HG03571 (cell line): Measurements from ENCODE around the gene SLC4A2.
A peak's percentile ranks its signal among the peaks of the same experiment; 100 is the strongest.

ENCODE experiments used
- ATAC-seq: cut with Tn5 transposase; IDR thresholded peaks from one replicate; pipeline ENCODE4 v1.9.1; 2021; ENCODE audit not compliant: unreplicated experiment

Gene SLC4A2

DNA sequence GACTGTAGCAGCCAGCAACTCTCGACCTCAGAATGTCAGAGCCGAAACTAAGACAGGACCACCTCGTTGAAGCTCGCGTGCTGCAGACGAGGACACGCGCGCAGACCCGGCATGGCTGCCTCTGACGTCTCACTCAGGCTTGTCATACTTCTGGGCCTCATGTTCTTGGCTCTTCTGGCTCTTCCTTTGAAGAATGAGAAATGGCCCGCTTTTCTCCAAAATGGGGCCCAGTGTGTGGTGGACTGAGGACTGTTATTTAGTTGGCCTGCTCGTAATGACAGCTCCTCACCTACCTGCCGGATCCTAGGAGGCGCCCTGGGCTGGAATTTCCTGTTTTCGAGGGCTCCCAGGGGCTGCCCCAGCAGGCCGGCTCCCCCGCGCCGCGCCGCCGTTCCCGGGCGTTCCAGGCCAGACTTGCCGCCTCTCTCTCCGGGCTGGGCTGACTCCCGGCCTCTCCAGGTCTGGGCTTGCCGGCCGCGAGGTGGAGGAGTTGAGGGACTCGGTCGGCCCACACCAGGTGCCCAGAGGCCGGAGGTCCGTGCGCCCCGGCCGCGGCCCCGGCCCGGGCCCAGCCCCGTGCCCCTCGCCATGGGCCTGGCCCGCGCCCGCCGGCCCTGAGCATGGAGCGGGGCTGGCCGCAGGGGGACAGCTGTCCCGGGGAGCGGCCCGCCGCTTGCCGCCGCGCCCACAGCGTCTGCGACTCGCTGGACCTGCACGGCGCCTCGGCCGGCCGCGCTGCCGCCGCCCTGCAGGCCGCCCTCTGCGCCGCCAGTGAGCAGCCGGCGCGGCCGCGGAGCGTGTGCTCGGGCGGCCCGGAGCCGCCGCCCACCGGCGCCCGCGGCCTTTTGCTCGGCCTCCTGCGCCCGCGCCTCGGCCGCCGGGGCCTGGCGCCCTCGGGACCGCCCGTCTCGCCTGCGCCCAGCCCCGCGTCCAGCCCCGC is 55.0 kb downstream of the SLC4A2 start:
- no peak for ATAC-seq

DNA sequence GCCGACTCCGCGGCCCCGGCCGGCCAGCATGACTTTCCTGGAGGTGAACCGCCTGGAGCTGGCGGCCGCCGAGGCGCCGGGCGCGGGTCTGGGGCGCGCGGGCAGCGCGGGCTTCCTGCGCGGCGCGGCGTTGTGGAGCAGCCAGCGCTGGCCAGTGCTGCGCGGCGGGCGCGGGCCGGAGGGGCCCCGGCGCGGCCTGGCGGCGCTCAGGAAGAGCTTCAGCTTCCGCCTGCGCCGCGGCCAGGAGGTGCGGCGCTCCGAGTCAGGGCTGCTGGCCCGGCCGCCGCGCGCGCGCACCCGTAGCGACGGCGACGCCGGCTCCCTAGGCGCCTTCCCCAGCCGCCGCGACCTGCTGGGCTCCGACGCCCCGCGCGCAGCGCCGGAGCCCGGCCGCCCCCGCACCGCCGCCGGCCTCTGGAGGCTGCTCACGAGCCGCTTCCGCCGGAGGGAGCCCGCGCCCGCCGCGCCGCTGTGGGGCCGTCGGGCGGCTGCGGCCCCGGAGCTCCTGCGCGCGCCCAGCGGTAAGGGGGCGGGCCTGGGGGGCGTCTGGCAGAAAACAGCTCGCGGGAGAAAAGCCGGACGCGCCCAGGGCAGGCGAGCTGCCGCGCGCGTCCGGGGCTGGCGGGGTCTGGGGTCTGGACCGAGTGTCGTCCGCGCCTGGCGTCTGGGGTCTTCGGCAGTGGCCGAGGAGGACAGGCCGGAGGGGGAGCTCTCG is 55.9 kb downstream of the SLC4A2 start:
- no peak for ATAC-seq

DNA sequence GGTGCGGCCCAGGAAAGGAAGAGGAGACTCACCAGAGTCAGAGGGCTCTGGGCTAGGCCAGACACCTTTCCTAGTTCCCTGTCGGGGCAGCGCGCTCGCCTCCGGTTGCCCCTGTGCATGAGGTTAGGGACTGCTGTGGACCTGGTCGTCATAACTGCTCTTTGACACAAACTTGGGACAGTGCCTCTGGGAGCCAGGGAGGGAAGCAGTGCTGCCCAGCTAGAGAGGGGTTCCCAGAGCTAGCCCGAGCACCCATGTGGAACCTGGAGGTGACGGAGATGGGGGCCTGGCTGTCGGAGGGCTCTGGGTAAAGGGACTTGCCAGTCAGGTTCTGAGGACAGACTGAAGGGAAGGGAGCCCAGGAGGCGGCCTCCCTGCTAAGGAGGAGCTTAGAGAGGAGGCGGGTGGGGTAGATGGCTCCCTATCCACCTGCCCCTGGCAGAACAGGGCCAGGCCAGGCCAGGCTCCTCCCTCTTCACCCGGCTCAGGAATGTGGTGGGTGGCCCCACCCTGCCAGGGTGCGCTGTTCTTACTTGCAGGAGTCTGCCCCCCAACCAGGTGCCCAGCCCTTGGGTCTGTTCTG is 56.5 kb downstream of the SLC4A2 start:
- ATAC-seq = no peak

DNA sequence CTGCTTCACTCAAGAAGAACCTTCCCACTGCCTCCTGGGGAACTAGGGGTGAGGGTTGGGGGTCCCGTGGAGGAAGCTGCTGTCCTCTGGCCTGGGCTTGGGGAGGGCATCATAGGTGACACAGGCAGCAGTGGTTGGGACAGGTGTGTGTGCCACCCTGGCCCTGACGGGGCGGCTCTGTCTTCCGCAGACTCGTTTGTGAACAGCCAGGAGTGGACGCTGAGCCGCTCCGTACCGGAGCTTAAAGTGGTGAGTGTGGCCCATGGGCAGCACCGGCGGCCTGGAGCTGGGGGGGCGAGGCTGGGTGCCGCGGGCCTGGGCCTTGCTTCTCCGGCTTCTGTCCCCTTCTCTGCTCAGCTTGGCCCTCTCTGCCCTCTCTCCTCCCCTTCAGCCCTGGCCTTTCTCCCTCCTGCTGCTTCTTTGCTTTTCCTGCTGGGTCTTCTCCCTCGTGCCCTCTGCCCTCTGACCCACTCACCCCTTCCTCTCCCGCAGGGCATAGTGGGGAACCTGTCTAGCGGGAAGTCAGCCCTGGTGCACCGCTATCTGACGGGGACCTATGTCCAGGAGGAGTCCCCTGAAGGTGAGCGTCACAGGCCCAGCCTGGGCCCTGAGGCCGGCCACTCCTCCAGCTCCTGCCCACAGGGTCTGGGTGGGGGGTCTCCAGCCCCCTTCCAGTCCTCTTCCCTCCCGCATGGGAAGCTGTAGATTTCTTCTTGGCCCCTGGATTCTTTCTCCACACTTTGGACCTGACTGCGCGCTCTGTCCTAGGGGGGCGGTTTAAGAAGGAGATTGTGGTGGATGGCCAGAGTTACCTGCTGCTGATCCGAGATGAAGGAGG is 57.4 kb downstream of the SLC4A2 start:
- no peak for ATAC-seq

DNA sequence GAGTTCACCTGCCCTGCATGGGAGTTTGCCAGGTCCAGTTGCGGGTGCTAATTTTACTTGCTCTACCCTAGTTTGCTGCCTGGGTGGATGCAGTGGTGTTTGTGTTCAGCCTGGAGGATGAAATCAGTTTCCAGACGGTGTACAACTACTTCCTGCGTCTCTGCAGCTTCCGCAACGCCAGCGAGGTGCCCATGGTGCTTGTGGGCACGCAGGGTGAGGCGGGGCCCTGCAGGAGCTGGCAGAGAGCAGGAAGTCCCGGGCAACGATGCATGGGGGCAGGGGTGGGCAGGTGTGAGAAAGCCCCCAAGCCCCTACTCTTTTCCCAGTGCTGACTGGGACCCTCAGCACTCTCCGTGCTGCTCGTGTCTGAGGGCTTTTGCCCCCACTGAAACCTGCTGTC is 58.2 kb downstream of the SLC4A2 start:
- no peak for ATAC-seq

DNA sequence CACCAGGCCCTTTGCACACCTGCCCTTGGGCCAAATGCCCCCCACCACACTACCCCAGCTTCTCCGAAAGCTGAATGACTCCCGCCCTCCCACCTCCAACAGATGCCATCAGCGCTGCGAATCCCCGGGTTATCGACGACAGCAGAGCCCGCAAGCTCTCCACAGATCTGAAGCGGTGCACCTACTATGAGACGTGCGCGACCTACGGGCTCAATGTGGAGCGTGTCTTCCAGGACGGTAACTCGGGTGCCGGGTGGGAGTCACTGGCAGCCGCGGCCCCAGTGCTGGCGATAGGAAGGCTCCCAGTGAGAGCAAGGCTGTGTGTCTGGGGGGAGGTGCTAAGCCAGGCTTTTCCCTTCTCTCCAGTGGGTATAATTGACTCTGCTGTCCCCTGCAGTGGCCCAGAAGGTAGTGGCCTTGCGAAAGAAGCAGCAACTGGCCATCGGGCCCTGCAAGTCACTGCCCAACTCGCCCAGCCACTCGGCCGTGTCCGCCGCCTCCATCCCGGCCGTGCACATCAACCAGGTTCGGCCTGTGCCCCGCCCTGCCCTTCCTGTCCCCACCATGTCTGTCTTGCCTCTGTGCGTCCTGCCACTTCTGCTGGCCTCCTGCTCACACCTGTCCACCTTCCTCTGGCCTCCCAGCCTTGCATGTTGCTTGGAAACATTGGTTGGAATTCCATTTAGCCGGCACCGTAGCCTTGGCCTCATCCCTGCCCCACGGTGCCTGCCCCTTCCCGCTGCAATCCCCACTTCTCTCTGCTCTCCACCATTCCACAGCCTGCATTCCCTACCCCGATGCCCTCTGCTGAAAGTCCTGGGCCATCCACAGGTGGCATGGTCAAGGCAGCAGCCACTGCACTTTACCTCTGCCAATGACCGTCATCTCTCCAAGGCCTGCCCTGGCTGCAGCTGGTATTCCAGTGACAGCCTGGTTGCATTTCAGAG is 59.0 kb downstream of the SLC4A2 start:
- no peak for ATAC-seq

DNA sequence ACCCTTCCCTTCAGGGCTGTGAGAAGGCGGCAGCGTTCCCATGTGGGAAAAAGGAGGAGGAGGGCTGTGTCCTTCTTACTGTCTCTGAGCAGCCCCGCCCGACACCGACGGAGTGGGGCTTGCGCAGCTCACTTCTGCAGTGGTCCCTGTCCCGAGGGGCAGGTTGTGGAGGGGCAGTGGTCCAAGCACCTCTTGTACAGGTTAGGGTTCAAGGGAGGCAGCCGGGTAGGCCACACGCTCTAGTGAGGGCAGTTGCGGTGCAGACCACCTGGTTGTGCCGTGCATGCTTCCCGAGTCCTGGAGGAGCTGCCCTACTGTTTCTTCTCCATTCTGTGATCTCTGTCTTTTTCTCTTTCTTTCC is 59.6 kb downstream of the SLC4A2 start:
- no peak for ATAC-seq

DNA sequence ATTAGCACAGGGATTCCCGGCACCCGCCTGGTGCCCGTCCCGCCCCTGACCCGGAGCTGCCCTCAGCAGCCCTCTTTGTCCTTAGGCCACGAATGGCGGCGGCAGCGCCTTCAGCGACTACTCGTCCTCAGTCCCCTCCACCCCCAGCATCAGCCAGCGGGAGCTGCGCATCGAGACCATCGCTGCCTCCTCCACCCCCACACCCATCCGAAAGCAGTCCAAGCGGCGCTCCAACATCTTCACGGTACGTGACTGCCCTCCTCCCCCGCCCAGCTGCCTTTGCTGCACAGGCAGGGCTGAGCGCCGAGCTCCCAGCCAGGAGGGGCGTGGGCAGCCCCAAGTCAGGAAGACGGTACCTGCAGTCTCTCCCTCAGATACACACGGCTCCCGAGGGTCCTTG is 60.5 kb downstream of the SLC4A2 start:
- ATAC-seq = no peak

DNA sequence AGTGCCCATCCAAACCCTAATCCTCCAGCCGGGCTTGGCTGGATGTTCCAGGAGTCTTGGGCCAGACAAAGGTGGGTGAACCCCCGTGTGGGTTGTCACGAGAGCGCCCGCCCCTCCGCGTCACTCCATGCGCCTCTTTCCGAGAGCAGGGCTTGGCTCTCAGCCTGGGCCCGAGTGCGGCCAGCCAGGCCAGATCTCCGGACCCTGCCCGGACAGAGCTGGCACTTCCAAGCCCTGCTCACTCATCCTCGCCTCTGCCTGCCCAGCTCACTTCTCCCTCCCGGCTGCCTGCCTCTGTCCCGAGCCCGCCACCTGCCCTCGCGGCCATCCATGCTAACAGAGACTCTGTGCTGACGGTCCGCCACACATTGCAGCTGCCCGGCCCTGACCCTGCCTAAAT is 61.5 kb downstream of the SLC4A2 start:
- ATAC-seq = no peak

DNA sequence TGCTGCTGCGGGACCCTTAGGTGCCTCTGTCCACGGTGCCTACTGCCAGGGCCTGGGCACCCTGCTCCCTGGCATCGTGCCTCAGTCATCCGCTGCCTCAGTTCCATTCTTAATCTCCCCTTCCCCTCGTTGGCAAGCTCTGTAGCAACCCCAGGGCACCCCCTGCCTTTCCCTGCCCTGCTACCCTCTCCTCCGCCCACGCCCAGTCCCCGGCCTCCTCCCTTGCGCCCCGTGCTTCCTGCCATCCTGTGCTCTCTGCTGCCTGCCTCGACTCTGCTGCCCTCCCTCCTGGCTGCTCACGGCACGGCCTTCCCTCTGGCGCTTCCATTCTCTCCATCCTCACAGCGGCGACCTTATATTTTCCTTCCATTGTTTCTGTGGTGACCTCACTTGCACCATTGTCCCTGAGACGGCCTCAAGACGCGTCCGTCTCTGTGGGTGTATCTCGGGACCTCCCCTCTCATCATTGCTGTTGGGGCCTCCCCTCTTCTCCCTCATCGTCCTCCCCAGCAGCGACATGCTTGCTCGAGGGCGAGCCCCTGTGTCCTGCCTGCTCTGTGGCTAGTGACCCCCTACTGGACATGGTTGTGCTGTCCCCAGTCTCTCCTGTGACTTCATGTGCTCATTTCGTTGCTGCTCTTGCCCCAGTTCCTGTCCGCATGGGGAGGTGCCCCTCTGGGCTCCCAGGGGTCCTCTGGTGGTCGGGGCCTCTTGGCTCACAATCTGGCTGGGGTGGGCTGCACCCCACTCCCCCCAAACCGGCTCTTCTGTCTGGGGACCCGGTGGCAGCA is 62.2 kb downstream of the SLC4A2 start:
- ATAC-seq = no peak

DNA sequence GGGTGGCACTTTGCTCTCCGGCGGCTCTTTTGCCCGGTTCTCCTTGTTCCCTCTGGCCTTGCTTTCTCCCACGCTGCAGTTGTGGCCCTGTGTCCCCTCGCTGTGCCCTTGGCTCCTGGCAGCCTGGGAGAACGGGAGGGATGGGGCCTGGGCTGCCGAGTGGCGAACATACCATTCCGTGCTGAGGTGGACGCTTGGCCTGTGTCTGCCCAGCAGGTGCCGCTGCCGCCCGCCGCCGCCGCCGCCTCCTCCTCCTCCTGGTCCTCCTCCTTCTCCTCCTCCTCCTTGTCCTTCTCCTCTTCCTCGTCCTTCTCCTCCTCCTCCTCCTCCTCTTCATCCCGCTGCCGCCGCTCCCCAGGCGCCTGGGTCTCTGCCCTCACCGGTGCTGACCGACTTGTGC is 62.9 kb downstream of the SLC4A2 start:
- no peak for ATAC-seq

DNA sequence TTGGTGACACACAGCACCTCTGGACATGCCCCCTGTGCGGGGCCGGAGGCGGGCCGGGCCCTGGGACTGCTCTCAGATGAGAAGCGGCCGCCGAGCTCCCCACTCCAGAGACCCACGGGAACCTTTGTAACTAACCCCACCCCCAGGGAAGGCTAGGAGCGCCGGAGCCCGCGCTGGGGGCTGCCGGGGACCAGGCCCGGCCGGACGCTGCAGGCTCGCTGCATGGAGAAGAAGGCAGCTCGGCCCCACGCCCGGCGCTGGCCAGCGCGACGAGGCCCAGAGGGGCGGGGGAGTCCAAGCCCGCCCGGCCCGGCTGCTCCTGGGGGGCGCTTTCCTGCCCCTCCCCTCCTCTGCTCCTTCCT is 63.4 kb downstream of the SLC4A2 start:
- no peak for ATAC-seq

DNA sequence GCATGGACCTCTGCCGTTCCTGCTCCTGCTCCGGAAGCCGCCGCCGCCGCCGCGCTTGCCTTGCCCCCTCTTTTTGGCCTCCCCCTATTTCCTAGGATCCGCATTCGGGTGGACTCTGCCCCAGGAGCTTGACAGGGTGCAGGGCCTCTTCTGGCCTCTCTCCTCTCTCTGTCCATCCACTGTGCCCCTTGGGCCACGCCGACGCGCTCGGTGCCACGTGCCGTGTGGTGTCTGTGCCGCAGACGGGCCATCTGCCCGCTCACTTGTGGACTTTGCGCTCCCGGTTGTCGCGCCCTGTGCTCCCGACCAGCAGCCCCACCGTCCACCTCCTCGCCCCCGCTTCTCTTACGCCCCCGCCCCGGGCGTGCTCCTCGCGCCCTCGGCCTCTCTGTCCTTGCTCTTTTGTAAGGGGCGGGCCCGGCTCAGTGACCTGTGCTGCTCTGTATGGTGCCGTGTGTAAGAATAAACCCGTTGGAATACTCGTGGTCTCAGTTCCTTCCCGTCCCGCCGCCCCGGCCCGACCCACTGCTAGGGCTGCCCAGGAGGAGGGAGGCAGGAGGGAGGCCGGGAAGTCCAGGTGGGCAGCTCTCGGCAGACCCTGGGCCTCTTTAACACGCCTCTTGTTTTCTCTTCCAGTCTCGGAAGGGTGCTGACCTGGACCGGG is 63.9 kb downstream of the SLC4A2 start:
- no peak for ATAC-seq

DNA sequence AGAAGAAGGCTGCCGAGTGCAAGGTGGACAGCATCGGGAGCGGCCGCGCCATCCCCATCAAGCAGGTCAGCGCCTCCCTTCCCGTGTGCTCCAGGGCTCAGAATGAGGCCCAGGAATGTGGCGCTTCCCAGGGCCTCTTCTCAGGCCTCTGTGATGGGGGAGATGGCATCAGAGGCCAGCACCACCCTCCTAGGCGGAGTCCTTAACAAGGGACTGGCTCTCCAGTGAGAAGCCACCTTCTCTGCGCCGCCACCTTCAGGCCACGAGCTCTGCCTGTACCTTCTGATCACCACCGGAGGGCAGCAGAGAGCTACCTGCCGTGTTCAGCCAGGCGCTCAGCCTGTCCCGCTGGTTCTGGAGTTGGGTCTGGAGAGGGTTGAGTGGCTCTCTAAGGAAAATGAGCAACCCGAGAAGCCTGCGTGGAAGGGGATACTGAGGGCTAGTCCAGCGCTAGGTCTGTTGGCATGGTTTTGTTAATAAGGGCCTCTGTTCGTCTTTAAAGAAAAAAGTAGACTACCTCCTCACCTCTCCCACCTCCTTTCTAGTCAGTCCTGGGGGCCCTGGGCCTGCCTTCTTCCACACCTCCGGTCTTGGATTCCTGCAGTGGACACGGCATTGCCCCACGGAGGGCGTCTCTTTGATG is 64.6 kb downstream of the SLC4A2 start:
- ATAC-seq = peak; percentile 85

DNA sequence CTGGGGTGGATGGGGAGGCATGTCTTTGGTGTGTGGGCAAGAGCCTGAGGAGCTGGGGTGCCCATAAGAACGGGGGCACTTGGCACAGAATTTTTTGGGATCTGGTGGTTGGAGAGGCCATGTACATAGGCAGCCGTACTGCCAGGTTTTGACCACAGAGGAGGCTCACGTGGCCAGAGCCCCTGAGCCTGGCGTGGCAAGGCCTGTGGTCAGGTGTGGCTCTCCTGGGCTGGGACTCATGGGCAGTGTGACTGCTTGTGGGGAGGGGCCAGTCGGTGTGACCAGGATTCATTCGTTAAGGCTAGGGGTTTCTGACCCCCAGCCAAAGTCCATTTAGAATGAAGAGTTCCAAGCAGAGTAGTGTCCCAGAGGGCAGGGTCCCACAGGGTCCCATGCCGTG is 65.1 kb downstream of the SLC4A2 start:
- no peak for ATAC-seq

DNA sequence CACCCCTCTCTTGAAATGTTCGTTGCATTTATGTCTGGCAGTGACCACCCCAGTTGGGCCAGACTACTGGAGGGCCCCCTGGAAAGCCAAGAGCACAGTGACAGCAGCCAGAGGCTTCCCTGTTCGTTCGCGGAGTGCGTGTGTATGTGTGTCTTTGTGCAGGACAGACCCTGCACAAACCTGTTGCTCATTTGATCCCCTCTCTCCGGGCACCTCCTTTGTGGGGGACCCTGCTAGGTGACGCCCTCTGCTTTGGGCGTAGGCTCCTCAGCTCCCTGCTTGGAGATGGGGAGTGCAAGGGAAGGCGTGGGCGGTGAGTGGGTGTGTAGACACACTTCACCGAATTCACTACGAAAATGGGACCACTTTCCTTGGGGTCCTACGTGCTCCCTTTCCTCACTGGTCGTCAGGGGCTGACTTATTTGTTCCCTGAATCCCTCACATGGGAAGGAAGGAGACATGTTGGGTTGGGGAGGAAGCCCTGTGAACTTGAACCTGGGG is 65.6 kb downstream of the SLC4A2 start:
- ATAC-seq = no peak

DNA sequence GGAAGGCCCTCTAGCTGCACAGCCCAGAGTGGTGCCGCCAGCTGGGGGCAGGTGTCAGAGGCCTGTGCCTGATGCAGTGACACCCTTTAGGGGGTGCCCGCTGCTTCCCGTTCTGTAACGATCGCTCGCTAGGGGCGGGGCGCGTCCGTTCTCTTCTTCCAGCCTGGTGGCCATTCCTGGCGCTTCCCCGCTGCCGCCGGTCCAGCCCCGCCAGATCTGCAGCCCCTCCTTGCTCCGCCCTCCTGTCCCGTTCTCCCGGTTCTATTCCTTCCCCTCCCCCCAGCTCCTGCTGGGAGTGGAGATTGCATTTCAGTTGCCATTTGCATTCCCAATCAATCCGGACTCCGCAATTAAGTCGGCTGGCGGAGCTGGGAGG is 66.1 kb downstream of the SLC4A2 start:
- ATAC-seq = no peak

DNA sequence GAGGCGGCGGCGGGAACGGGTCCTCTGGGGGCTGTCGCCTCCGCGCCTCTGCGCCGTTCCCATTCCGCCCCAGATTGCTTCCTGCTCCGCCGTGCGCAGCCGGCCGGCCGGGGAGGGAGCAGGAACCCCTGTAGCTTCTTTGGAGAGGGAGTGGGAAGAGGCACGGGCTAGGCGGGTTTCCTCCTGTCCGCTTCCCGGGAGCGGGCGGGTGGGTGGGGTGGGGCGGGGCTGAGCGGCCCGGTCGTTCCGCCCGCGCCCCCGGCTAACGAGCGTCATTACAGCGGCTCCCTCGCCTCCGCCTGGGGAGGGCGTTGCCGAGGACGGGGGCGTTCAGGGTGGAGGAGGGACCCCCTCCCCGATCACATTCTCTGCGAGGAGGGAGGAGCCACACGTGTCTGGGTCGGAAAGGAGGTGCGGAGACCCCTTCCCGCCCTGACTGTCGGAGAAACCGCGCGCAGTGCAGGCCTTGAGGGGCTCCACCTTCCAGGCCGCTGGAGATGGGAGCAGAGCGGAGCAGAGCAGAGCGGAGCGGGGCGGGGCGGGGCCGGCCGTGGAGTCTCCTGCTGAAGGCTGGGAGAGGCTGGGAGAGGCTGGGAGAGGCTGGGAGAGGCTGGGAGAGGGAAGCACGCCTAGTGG is 66.6 kb downstream of the SLC4A2 start:
- no peak for ATAC-seq
